IPS DF 4.7 (cell line): ENCODE results near the gene STAMBPL1.
"Not testable (repeated sequence)": the region's sequence is repeated elsewhere in the genome, so short reads cannot be mapped to it uniquely, and the experiment has no call there.

Experiments used
- DNase-seq: peaks from one replicate; pipeline ENCODE4 v3.0.0-alpha.2; 2013; ENCODE audit warnings: low spot score; ENCODE audit errors: extremely low read depth

STAMBPL1 gene

GRCh38 chr10:88854684-88855083 lies 25.4 kb upstream of the STAMBPL1 start:
- DNase-seq: no peak

- DNase-seq: no peak
Measured at GRCh38 chr10:88857831-88858230, 22.2 kb upstream of the STAMBPL1 start.

GRCh38 chr10:88858491-88858890 lies 21.6 kb upstream of the STAMBPL1 start:
- no peak for DNase-seq

GRCh38 chr10:88861036-88861435 lies 19.0 kb upstream of the STAMBPL1 start:
- no peak for DNase-seq

GRCh38 chr10:88865281-88865876 lies 14.7 kb upstream of the STAMBPL1 start:
- no peak for DNase-seq

- no peak for DNase-seq
Measured at GRCh38 chr10:88866454-88866853, 13.6 kb upstream of the STAMBPL1 start.

GRCh38 chr10:88870089-88870488 lies 10.0 kb upstream of the STAMBPL1 start:
- DNase-seq: no peak

GRCh38 chr10:88873757-88874156 lies 6.3 kb upstream of the STAMBPL1 start:
- no peak for DNase-seq

GRCh38 chr10:88874281-88874680 lies 5.8 kb upstream of the STAMBPL1 start:
- DNase-seq: no peak

GRCh38 chr10:88875081-88875480 lies 5.0 kb upstream of the STAMBPL1 start:
- no peak for DNase-seq

GRCh38 chr10:88877298-88877697 lies 2.7 kb upstream of the STAMBPL1 start:
- no peak for DNase-seq

GRCh38 chr10:88880282-88881076 lies 434 bp downstream of the STAMBPL1 start:
- DNase-seq: no peak

- no peak for DNase-seq
Measured at GRCh38 chr10:88881320-88881719, 1.3 kb downstream of the STAMBPL1 start.

GRCh38 chr10:88881922-88882645 lies 2.0 kb downstream of the STAMBPL1 start:
- no peak for DNase-seq

- DNase-seq: not testable (repeated sequence)
Measured at GRCh38 chr10:88882646-88883447, 2.8 kb downstream of the STAMBPL1 start.

- no peak for DNase-seq
Measured at GRCh38 chr10:88883448-88883809, 3.4 kb downstream of the STAMBPL1 start.

- no peak for DNase-seq
Measured at GRCh38 chr10:88886557-88886956, 6.5 kb downstream of the STAMBPL1 start.

- no peak for DNase-seq
Measured at GRCh38 chr10:88888810-88889445, 8.9 kb downstream of the STAMBPL1 start.

GRCh38 chr10:88889559-88890337 lies 9.7 kb downstream of the STAMBPL1 start:
- DNase-seq: no peak

GRCh38 chr10:88890681-88891381 lies 10.8 kb downstream of the STAMBPL1 start:
- DNase-seq: no peak
